Body of pancreas (tissue), 4 donors: ENCODE data around the gene FAM186B.

ENCODE experiments used
- POLR2A ChIP-seq, 3 donors: fragments of 450-650 bp; IDR thresholded peaks; one replicate each; pipeline ENCODE4 v1.6.1; 2016; ENCODE audit warnings: antibody characterized with exemption in 3 of 3, mild to moderate bottlenecking in 2 of 3
- TF ChIP-seq, protein P1 (sequence below), 7 experiments: fragments of 450-650 bp in 4 of 7; fragments of 200-600 bp in 3 of 7; sonication (generic) in 3 of 7; IDR thresholded peaks; one replicate each; pipeline ENCODE4 v1.5.1; 2016 to 2019; ENCODE audit warnings: antibody characterized with exemption in 7 of 7

- TF ChIP-seq, protein P1, sequence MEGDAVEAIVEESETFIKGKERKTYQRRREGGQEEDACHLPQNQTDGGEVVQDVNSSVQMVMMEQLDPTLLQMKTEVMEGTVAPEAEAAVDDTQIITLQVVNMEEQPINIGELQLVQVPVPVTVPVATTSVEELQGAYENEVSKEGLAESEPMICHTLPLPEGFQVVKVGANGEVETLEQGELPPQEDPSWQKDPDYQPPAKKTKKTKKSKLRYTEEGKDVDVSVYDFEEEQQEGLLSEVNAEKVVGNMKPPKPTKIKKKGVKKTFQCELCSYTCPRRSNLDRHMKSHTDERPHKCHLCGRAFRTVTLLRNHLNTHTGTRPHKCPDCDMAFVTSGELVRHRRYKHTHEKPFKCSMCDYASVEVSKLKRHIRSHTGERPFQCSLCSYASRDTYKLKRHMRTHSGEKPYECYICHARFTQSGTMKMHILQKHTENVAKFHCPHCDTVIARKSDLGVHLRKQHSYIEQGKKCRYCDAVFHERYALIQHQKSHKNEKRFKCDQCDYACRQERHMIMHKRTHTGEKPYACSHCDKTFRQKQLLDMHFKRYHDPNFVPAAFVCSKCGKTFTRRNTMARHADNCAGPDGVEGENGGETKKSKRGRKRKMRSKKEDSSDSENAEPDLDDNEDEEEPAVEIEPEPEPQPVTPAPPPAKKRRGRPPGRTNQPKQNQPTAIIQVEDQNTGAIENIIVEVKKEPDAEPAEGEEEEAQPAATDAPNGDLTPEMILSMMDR (IDR thresholded peaks at IDR 0.05), result no peak
- no peak for TF ChIP-seq POLR2A (IDR thresholded peaks at IDR 0.05)
Observed at GRCh38 chr12:49542592-49543160, 62.8 kb downstream of the FAM186B start.
